ENCODE data around the gene SYNPO.

SYNPO gene

GRCh38 chr5:150660108-150660831 is 19.8 kb downstream of the SYNPO start:
- Histone ChIP-seq H3K27me3 (replicated peaks; ENCODE audit: control insufficient read depth, insufficient read depth, low read length) (no peaks in the 10 kb centered on the region), H3K36me3 (ENCODE audit: control insufficient read depth, insufficient read depth, low read length) (no peaks in the 10 kb centered on the region), H3K4me3 (replicated peaks; ENCODE audit: low read depth, low read length) (no peak overlapping the region)
- TF ChIP-seq CTCF (IDR thresholded peaks at IDR 0.05; ENCODE audit: insufficient read depth, low read length, poor library complexity, severe bottlenecking): no peak
- DNase-seq (ENCODE audit: extremely low read depth, insufficient read length): no peak

GRCh38 chr5:150661086-150661485 is 20.6 kb downstream of the SYNPO start, which contains the start of gene MYOZ3:
Gene MYOZ3 (plus strand): TSS chr5:150661251. CDS start chr5:150662942, 1,691 bp downstream.
- no peak for DNase-seq (ENCODE audit: extremely low read depth, insufficient read length)
- no peak for TF ChIP-seq CTCF (IDR thresholded peaks at IDR 0.05; ENCODE audit: insufficient read depth, low read length, poor library complexity, severe bottlenecking)
- H3K27me3 ChIP-seq (replicated peaks; ENCODE audit: control insufficient read depth, insufficient read depth, low read length): no peaks in the 10 kb centered on the region
- no peak within 1 kb of the TSS for H3K4me3 ChIP-seq (replicated peaks; ENCODE audit: low read depth, low read length)
- no peaks in the 10 kb centered on the region for H3K36me3 ChIP-seq (ENCODE audit: control insufficient read depth, insufficient read depth, low read length)

- Histone ChIP-seq H3K4me3 (replicated peaks; ENCODE audit: low read depth, low read length) (no peak overlapping the region), H3K36me3 (ENCODE audit: control insufficient read depth, insufficient read depth, low read length) (no peaks in the 10 kb centered on the region), H3K27me3 (replicated peaks; ENCODE audit: control insufficient read depth, insufficient read depth, low read length) (no peaks in the 10 kb centered on the region)
- TF ChIP-seq CTCF (IDR thresholded peaks at IDR 0.05; ENCODE audit: insufficient read depth, low read length, poor library complexity, severe bottlenecking): no peak
- no peak for DNase-seq (ENCODE audit: extremely low read depth, insufficient read length)
Observed at GRCh38 chr5:150661821-150662596, 21.5 kb downstream of the SYNPO start.

GRCh38 chr5:150662731-150663516 is 22.5 kb downstream of the SYNPO start:
- Histone ChIP-seq H3K36me3 (ENCODE audit: control insufficient read depth, insufficient read depth, low read length) (no peaks in the 10 kb centered on the region), H3K27me3 (replicated peaks; ENCODE audit: control insufficient read depth, insufficient read depth, low read length) (no peaks in the 10 kb centered on the region; the same call in 1 of the 2 replicates), H3K4me3 (replicated peaks; ENCODE audit: low read depth, low read length) (no peak overlapping the region)
- TF ChIP-seq CTCF (IDR thresholded peaks at IDR 0.05; ENCODE audit: insufficient read depth, low read length, poor library complexity, severe bottlenecking): no peak
- DNase-seq (ENCODE audit: extremely low read depth, insufficient read length): no peak

- Histone ChIP-seq H3K27me3 (replicated peaks; ENCODE audit: control insufficient read depth, insufficient read depth, low read length) (no peaks in the 10 kb centered on the region; the same call in 1 of the 2 replicates), H3K4me3 (replicated peaks; ENCODE audit: low read depth, low read length) (no peak overlapping the region), H3K36me3 (ENCODE audit: control insufficient read depth, insufficient read depth, low read length) (no peaks in the 10 kb centered on the region)
- no peak for DNase-seq (ENCODE audit: extremely low read depth, insufficient read length)
- TF ChIP-seq CTCF (IDR thresholded peaks at IDR 0.05; ENCODE audit: insufficient read depth, low read length, poor library complexity, severe bottlenecking): no peak
Observed at GRCh38 chr5:150663936-150664335, 23.5 kb downstream of the SYNPO start.
